ENCODE data around the gene SLC34A1. TPM values are rescaled to one million over a fixed set of nuclear protein-coding genes. Genes with fewer than 3 reads are reported as not detected.

The SLC34A1 gene
- total and polyA plus RNA-seq, 2 of the 4 experiments (the other 2 are of a cell fraction): not detected

- no peak for TF ChIP-seq MAFK (IDR thresholded peaks at IDR 0.05; ENCODE audit: low read depth, low read length)
- TF ChIP-seq RCOR1 (IDR thresholded peaks at IDR 0.05; ENCODE audit: insufficient replicate concordance, low read length): no peak
- TF ChIP-seq CHD1 (IDR thresholded peaks at IDR 0.05; ENCODE audit: low read depth, low read length): no peak
- no peak for TF ChIP-seq RFX5 (IDR thresholded peaks at IDR 0.05; ENCODE audit: low read depth, low read length)
- TF ChIP-seq ELK1 (IDR thresholded peaks at IDR 0.05; ENCODE audit: borderline replicate concordance, low read depth, low read length): no peak
Observed at GRCh38 chr5:177445052-177445916, 61.0 kb downstream of the SLC34A1 start (continued).

All from IMR-90 (cell line).